ENCODE measurements around the gene TMEM132E. TPM values are rescaled to one million over a fixed set of nuclear protein-coding genes. Genes with fewer than 3 reads are reported as not detected.

Gene TMEM132E
- total RNA-seq, 2 donors from 2014 or later = 0.24 to 0.26 TPM

DNA sequence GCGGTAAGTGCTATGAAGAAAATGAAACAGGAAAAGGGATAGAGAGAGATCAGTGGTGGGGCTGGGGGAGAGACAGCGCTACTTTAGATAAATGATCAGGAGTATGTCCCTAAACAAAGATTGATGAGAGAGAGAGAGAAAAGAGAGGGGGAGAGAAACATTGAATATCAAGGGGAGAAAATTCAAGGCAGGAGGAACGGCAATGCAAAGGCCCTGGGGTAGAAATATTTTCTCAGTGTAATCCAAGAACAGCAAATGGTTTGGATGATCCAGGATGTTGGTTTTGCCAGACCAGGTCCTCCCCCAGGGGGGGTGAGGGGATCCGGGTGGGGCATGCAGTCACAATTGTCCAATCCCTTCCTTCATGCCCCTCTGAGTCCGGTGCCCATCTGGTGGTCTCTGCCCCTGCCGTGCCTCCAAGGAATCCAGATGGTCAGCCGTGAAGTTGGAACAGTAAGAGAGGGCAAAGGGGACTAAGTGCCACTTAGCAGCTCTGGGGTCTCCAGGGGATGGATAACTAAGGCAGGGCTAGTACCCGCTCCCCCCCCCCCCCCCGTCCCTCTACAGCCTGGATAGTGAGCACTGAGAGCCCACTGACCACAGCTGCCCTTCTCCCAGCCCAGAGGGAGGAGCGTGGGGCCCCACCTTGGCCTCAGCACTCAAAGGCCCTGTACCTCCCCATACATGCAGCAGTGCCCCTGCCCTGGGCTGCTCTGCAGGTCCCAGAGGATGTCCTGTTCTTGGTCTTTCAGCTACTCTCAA is 43.7 kb downstream of the TMEM132E start:
- peaks cover 0 to 9% of the 10 kb centered on the region in 2 donors for H3K4me1 ChIP-seq
- no peak for DNase-seq (ENCODE audit: low spot score)
- H3K4me3 ChIP-seq = no peak overlapping the region
- H3K27me3 ChIP-seq = peaks cover 3 to 15% of the 10 kb centered on the region in 2 donors
- no peaks in the 10 kb centered on the region for H3K9me3 ChIP-seq
- H3K27ac ChIP-seq = no peak overlapping the region
- H3K36me3 ChIP-seq = no peaks in the 10 kb centered on the region
- TF ChIP-seq, protein P1, sequence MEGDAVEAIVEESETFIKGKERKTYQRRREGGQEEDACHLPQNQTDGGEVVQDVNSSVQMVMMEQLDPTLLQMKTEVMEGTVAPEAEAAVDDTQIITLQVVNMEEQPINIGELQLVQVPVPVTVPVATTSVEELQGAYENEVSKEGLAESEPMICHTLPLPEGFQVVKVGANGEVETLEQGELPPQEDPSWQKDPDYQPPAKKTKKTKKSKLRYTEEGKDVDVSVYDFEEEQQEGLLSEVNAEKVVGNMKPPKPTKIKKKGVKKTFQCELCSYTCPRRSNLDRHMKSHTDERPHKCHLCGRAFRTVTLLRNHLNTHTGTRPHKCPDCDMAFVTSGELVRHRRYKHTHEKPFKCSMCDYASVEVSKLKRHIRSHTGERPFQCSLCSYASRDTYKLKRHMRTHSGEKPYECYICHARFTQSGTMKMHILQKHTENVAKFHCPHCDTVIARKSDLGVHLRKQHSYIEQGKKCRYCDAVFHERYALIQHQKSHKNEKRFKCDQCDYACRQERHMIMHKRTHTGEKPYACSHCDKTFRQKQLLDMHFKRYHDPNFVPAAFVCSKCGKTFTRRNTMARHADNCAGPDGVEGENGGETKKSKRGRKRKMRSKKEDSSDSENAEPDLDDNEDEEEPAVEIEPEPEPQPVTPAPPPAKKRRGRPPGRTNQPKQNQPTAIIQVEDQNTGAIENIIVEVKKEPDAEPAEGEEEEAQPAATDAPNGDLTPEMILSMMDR (IDR thresholded peaks at IDR 0.05) = no peak

DNA sequence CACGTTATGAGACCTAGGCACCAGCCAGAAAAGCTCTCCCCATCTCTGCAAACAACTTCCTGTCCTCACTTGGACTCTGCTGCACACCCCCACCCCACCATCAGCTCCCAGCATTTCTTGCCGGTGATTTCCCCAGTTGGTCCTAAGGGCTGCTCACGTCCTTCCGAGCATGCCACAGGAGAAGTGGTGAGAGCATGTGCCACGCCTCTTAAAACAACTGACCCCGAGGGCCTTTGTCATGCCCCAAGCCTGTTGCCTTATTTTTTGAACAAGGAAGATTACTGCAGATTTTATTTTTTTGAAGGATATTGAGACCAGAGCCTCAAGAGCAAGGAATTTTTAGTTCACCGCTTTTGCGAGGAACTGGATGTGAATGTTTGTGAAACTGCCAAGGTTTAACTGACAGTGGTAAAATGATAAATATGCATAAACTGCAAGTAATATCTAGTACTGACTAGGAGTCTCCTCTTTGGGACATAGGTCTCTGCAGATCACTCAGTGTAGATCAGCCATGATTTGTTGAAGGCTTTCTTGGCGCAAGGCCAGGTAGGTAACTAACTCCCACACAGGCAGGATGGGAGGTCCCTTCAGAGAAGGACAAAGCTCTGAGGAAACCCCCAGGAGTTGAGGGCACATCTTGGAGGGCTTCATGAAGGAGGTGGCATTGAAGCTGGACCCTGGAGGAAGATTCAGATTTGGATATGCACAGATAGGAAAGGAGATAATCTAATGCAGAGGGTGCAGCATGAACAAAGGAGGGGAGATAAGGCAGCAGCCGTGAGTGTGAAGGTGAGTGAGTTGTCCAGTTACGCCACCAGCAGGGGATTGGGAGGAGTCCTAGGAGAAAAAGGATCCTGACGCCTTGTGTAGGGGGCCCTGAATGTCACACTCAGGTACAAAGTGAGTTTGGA is 44.7 kb downstream of the TMEM132E start:
- TF ChIP-seq, protein P1 (IDR thresholded peaks at IDR 0.05) = no peak
- H3K27me3 ChIP-seq = peaks cover 3 to 15% of the 10 kb centered on the region in 2 donors

DNA sequence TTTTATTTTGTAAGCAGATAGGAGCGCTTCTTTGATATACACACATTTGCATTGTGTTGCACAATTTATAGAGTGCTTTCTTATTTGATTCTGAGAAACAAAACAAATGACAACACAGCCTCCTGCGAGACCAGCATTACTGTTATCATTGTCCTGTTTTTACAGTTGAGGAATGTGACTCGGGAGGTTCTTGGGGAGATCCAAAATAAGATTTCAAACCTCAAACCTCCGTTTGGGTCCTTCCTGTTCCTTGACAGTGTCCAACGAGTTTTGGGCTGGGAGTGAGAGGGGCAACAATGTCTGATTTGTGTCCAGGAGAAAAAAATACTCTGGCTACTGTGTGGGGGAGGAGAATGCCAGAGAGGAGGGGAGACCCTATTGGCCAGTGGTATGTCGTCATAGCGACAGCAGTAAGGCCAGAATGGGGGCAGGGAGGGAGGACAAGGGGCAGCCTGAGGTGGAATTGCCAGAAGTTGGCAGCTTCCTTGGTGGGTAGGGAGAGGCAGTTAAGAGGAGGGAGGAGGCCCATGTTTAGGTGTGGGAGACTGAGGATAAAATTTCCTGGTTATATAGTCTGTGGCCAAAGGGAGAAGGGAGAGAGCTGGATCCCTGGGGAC is 45.5 kb downstream of the TMEM132E start:
- H3K27ac ChIP-seq = no peak overlapping the region
- no peak for DNase-seq (ENCODE audit: low spot score)
- H3K4me1 ChIP-seq = peaks cover 0 to 9% of the 10 kb centered on the region in 2 donors
- H3K4me3 ChIP-seq = no peak overlapping the region
- no peaks in the 10 kb centered on the region for H3K9me3 ChIP-seq
- TF ChIP-seq, protein P1 (IDR thresholded peaks at IDR 0.05) = no peak
- peaks cover 3 to 15% of the 10 kb centered on the region in 2 donors for H3K27me3 ChIP-seq
- no peaks in the 10 kb centered on the region for H3K36me3 ChIP-seq

More for the DNA sequence above, 44.7 kb downstream of the TMEM132E start:
- no peak overlapping the region for H3K4me3 ChIP-seq
- no peak overlapping the region for H3K27ac ChIP-seq
- H3K4me1 ChIP-seq = peaks cover 0 to 9% of the 10 kb centered on the region in 2 donors
- H3K9me3 ChIP-seq = no peaks in the 10 kb centered on the region
- no peak for DNase-seq (ENCODE audit: low spot score)
- no peaks in the 10 kb centered on the region for H3K36me3 ChIP-seq

DNA sequence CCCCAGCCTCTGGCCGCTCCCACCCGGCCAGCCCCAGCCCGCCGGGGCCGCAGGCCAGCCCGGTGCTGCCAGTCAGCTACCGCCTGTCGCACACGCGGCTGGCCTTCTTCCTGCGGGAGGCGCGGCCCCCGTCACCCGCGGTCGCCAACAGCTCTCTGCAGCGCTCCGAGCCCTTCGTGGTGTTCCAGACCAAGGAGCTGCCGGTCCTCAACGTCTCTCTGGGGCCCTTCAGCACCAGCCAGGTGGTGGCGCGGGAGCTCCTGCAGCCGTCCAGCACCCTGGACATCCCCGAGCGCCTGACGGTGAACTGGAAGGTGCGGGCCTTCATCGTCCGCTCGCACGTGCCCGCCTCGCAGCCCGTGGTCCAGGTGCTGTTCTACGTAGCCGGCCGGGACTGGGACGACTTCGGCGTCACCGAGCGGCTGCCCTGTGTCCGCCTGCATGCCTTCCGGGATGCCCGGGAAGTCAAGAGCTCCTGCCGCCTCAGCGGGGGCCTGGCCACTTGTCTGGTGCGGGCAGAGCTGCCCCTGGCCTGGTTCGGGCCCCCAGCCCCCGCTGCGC is 46.8 kb downstream of the TMEM132E start:
- DNase-seq (ENCODE audit: low spot score) = no peak
- peaks cover 0 to 9% of the 10 kb centered on the region in 2 donors for H3K4me1 ChIP-seq
- TF ChIP-seq, protein P1 (IDR thresholded peaks at IDR 0.05) = no peak
- H3K36me3 ChIP-seq = no peaks in the 10 kb centered on the region
- H3K9me3 ChIP-seq = no peaks in the 10 kb centered on the region
- no peak overlapping the region for H3K27ac ChIP-seq
- H3K27me3 ChIP-seq = peaks cover 3 to 15% of the 10 kb centered on the region in 2 donors
- H3K4me3 ChIP-seq = no peak overlapping the region

DNA sequence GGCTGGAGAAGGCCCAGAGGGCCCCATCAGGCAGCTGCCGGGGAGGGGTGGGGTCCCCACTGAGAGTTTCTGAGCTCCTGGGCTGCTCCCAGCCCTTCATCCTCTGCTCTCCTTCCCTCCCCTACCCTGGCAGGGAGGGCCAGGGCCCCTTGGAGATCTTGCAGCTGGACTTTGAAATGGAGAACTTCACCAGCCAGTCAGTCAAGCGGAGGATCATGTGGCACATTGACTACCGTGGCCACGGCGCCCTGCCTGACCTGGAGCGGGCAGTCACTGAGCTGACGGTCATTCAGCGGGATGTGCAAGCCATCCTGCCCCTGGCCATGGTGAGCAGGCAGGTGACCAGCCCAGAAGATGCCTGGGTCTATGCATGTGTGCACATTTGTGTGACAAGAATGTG is 49.5 kb downstream of the TMEM132E start:
- peaks cover 0 to 9% of the 10 kb centered on the region in 2 donors for H3K4me1 ChIP-seq
- H3K4me3 ChIP-seq = no peak overlapping the region
- no peak overlapping the region for H3K27ac ChIP-seq
- no peaks in the 10 kb centered on the region for H3K36me3 ChIP-seq
- no peaks in the 10 kb centered on the region for H3K9me3 ChIP-seq
- TF ChIP-seq, protein P1 (IDR thresholded peaks at IDR 0.05) = no peak
- peaks cover 3 to 15% of the 10 kb centered on the region in 2 donors for H3K27me3 ChIP-seq
- no peak for DNase-seq (ENCODE audit: low spot score)
